ENCODE data around the gene PPP3R2.

GRCh38 chr9:101636247-101636646, 41.5 kb upstream of the PPP3R2 start:
- TF ChIP-seq CTCF (IDR thresholded peaks at IDR 0.05) (no peak), POLR2A (IDR thresholded peaks at IDR 0.05) (no peak)
